IMR-90 (cell line): ENCODE data around the gene ZNF684. TPM values are rescaled to one million over a fixed set of nuclear protein-coding genes. Genes with fewer than 3 reads are reported as not detected.

Experiments used
- ATAC-seq: fragments of 200-7000 bp; cut with Tn5 transposase; 2 replicates; pipeline ENCODE4 v1.9.1; 2020; ENCODE audit warnings: low read depth, mild to moderate bottlenecking, moderate library complexity
- BruUV-seq: library from RNA; stranded (reverse); fragments of 400-500 nt; replicated peaks from 2 replicates; lab custom pipeline; 2021; lab: Mats Ljungman, UMichigan
- CTCF ChIA-PET: fragments of 300-600 bp; formaldehyde crosslinking; extraction: SDS; loops from one replicate; lab custom pipeline; 2021; ENCODE audit warnings: antibody characterized with exemption; lab: Yijun Ruan, JAX
- POLR2A ChIA-PET: fragments of 300-600 bp; sonication (Branson Sonifier 250); formaldehyde crosslinking; loops from one replicate; lab custom pipeline; 2022; ENCODE audit warnings: antibody characterized with exemption; ENCODE audit not compliant: unreplicated experiment; lab: Charles Lee
- DNase-seq: peaks from one replicate; pipeline ENCODE4 v3.0.0; 2013
- H2AFZ ChIP-seq: replicated peaks from 2 replicates; pipeline ENCODE3; 2013; ENCODE audit warnings: low read length, mild to moderate bottlenecking; ENCODE audit not compliant: poor library complexity
- H2AK5ac ChIP-seq: 2 replicates; pipeline ENCODE4 v1.6.1; 2013; ENCODE audit warnings: low read depth, low read length, inconsistent platforms
- H2AK9ac ChIP-seq: replicated peaks from 2 replicates; pipeline ENCODE3; 2013; ENCODE audit warnings: mild to moderate bottlenecking, low read depth, low read length, moderate library complexity; ENCODE audit not compliant: poor library complexity
- H2BK120ac ChIP-seq: 2 replicates; pipeline ENCODE4 v1.6.1; 2013; ENCODE audit warnings: low read depth, low read length, inconsistent platforms
- H2BK15ac ChIP-seq: 3 replicates; pipeline ENCODE4 v1.6.1; 2013; ENCODE audit warnings: low read depth, low read length, inconsistent platforms
- H2BK20ac ChIP-seq: 2 replicates; pipeline ENCODE4 v1.6.1; 2013; ENCODE audit warnings: low read depth, mild to moderate bottlenecking, inconsistent platforms, low read length, moderate library complexity
- H2BK5ac ChIP-seq: 2 replicates; pipeline ENCODE4 v1.6.1; 2013; ENCODE audit warnings: mild to moderate bottlenecking, low read depth, low read length, inconsistent platforms; ENCODE audit not compliant: poor library complexity, severe bottlenecking
- H3K14ac ChIP-seq: replicated peaks from 2 replicates; pipeline ENCODE4 v1.6.1; 2013; ENCODE audit warnings: low read depth, low read length, inconsistent platforms
- H3K18ac ChIP-seq: 2 replicates; pipeline ENCODE4 v1.6.1; 2013; ENCODE audit warnings: low read depth, low read length, control low read depth
- H3K23ac ChIP-seq: 2 replicates; pipeline ENCODE4 v1.6.1; 2013; ENCODE audit warnings: low read depth, low read length, inconsistent platforms
- H3K27ac ChIP-seq: 2 replicates; pipeline ENCODE4 v1.5.1; 2013; ENCODE audit warnings: mild to moderate bottlenecking, control low read depth, low read length; ENCODE audit not compliant: insufficient read depth
- H3K27me3 ChIP-seq: 2 replicates; pipeline ENCODE4 v1.6.1; 2013; ENCODE audit warnings: low read length; ENCODE audit not compliant: control insufficient read depth, insufficient read depth
- H3K36me3 ChIP-seq: 2 replicates; pipeline ENCODE4 v1.6.1; 2013; ENCODE audit warnings: low read length, mixed read lengths; ENCODE audit not compliant: control insufficient read depth, insufficient read depth
- H3K4ac ChIP-seq: 2 replicates; pipeline ENCODE4 v1.6.1; 2013; ENCODE audit warnings: low read depth, low read length, inconsistent platforms
- H3K4me1 ChIP-seq: 2 replicates; pipeline ENCODE4 v1.6.1; 2013; ENCODE audit warnings: low read length, mixed read lengths; ENCODE audit not compliant: control insufficient read depth, insufficient read depth
- H3K4me2 ChIP-seq: 2 replicates; pipeline ENCODE4 v1.6.1; 2013; ENCODE audit warnings: low read depth, mild to moderate bottlenecking, control low read depth, low read length, moderate library complexity
- H3K4me3 ChIP-seq: 2 replicates; pipeline ENCODE4 v1.5.1; 2013; ENCODE audit warnings: low read depth, mild to moderate bottlenecking, control low read depth, low read length, moderate library complexity; ENCODE audit not compliant: insufficient read depth
- H3K56ac ChIP-seq: 2 replicates; pipeline ENCODE4 v1.6.1; 2013; ENCODE audit warnings: low read length, inconsistent platforms; ENCODE audit not compliant: insufficient read depth; ENCODE audit errors: extremely low read depth
- H3K79me1 ChIP-seq, 2 experiments: 2 replicates each; pipeline ENCODE4 v1.6.1; 2013; ENCODE audit warnings: low read length in 2 of 2, inconsistent platforms in 1 of 2, low read depth in 1 of 2
- H3K9ac ChIP-seq: 2 replicates; pipeline ENCODE4 v1.6.1; 2013; ENCODE audit warnings: low read depth, low read length, control low read depth
- H3K9me1 ChIP-seq: 2 replicates; pipeline ENCODE4 v1.6.1; 2013; ENCODE audit warnings: low read length, inconsistent platforms; ENCODE audit not compliant: insufficient read depth
- H3K9me3 ChIP-seq: 2 replicates; pipeline ENCODE4 v1.6.1; 2013; ENCODE audit warnings: low read length; ENCODE audit not compliant: control insufficient read depth, insufficient read depth
- H4K20me1 ChIP-seq: 2 replicates; pipeline ENCODE4 v1.6.1; 2013; ENCODE audit warnings: low read length, inconsistent platforms; ENCODE audit not compliant: insufficient read depth
- H4K5ac ChIP-seq: 2 replicates; pipeline ENCODE4 v1.6.1; 2013; ENCODE audit warnings: mild to moderate bottlenecking, low read depth, low read length, control low read depth
- H4K8ac ChIP-seq, 2 experiments: 2 replicates each; pipeline ENCODE4 v1.6.1; 2013; ENCODE audit warnings: low read depth in 2 of 2, low read length in 2 of 2, control low read depth in 1 of 2, inconsistent platforms in 1 of 2
- H4K91ac ChIP-seq: 2 replicates; pipeline ENCODE4 v1.6.1; 2013; ENCODE audit warnings: low read depth, low read length, inconsistent platforms; ENCODE audit not compliant: insufficient read depth
- BHLHE40 ChIP-seq: fragments of 150-350 bp; IDR thresholded peaks from 2 replicates; pipeline ENCODE4 v1.6.1; 2016; ENCODE audit warnings: mild to moderate bottlenecking, low read depth, low read length
- CEBPB ChIP-seq: IDR thresholded peaks from 2 replicates; pipeline ENCODE4 v1.6.1; 2012; ENCODE audit warnings: low read depth, low read length, improper control_type of control experiment
- CHD1 ChIP-seq: IDR thresholded peaks from 2 replicates; pipeline ENCODE4 v1.6.1; 2012; ENCODE audit warnings: low read depth, low read length, improper control_type of control experiment
- FOS ChIP-seq: fragments of 150-350 bp; IDR thresholded peaks from 2 replicates; pipeline ENCODE4 v1.6.1; 2016; ENCODE audit warnings: low read depth, low read length
- MAFK ChIP-seq: IDR thresholded peaks from 2 replicates; pipeline ENCODE4 v1.6.1; 2012; ENCODE audit warnings: low read depth, low read length, improper control_type of control experiment
- MAZ ChIP-seq: IDR thresholded peaks from 2 replicates; pipeline ENCODE4 v1.6.1; 2012; ENCODE audit warnings: low read depth, mild to moderate bottlenecking, low read length, improper control_type of control experiment, moderate library complexity, borderline replicate concordance
- MXI1 ChIP-seq: IDR thresholded peaks from 2 replicates; pipeline ENCODE4 v1.6.1; 2012; ENCODE audit warnings: low read depth, mild to moderate bottlenecking, low read length, moderate library complexity, borderline replicate concordance
- NFE2L2 ChIP-seq: fragments of 150-350 bp; IDR thresholded peaks from 2 replicates; pipeline ENCODE4 v1.6.1; 2016; ENCODE audit warnings: low read depth, mild to moderate bottlenecking, low read length
- POLR2A ChIP-seq: IDR thresholded peaks from 2 replicates; pipeline ENCODE4 v1.6.1; 2012; ENCODE audit warnings: mild to moderate bottlenecking, low read depth, low read length
- RAD21 ChIP-seq: IDR thresholded peaks from 2 replicates; pipeline ENCODE4 v1.6.1; 2012; ENCODE audit warnings: low read length, improper control_type of control experiment
- RCOR1 ChIP-seq: IDR thresholded peaks from 2 replicates; pipeline ENCODE4 v1.6.1; 2012; ENCODE audit warnings: mild to moderate bottlenecking, low read length, improper control_type of control experiment; ENCODE audit not compliant: insufficient replicate concordance
- RFX5 ChIP-seq: IDR thresholded peaks from 2 replicates; pipeline ENCODE4 v1.8.0; 2012; ENCODE audit warnings: low read depth, mild to moderate bottlenecking, low read length, moderate library complexity
- SMC3 ChIP-seq: fragments of 150-350 bp; IDR thresholded peaks from 2 replicates; pipeline ENCODE4 v1.6.1; 2016; ENCODE audit warnings: low read depth, mild to moderate bottlenecking, antibody characterized with exemption, low read length, moderate library complexity
- WGBS, 2 experiments: methylation state at CpG; one replicate each; pipeline versions ENCODE4 v1.1.5 to v1.1.7; 2013; ENCODE audit warnings: missing lambda C conversion rate in 2 of 2; ENCODE audit not compliant: insufficient read length in 1 of 2; ENCODE audit errors: extremely low coverage in 2 of 2; 5-methylcytosine and 5-hydroxymethylcytosine counted together
- dilution Hi-C: fragments of 300-500 bp; cut with HindIII; formaldehyde crosslinking; loops from one replicate; pipeline ENCODE4 v1.14.3; 2018; ENCODE audit warnings: low sequenced_read_pairs; ENCODE audit not compliant: unreplicated experiment
- in situ Hi-C: fragments of 300-500 bp; cut with MboI; formaldehyde crosslinking; loops from 3 replicates; pipeline ENCODE4 v1.14.3; 2019; ENCODE audit warnings: low sequenced_read_pairs, inconsistent platforms, mixed read lengths
- intact Hi-C: fragments of 100-400 bp; cut with micrococcal nuclease; formaldehyde crosslinking; loops from 2 replicates; pipeline ENCODE4 v1.10.0; 2022
- polyA plus RNA-seq, 3 experiments: library from polyadenylated mRNA; depleted of rRNA; stranded (reverse); fragments of >200 nt; gene quantifications; 2 replicates each; pipeline ENCODE4 v1.2.3, GENCODE V29; 2012; ENCODE audit warnings: low replicate concordance in 1 of 3
- total RNA-seq: library from RNA; depleted of rRNA; stranded (reverse); fragments of >200 nt; gene quantifications from 2 replicates; pipeline ENCODE4 v1.2.3, GENCODE V29; 2012
- TF ChIP-seq, protein P1 (sequence below): fragments of 150-350 bp; IDR thresholded peaks from 2 replicates; pipeline ENCODE4 v1.6.1; 2017; ENCODE audit warnings: mild to moderate bottlenecking, antibody characterized with exemption, low read length, low read depth
- TF ChIP-seq, protein P2 (sequence below): conservative IDR thresholded peaks from 2 replicates; pipeline ENCODE4 v1.5.1; 2012; ENCODE audit warnings: mild to moderate bottlenecking, low read depth, low read length, improper control_type of control experiment
- TF ChIP-seq, protein P3 (sequence below): fragments of 150-350 bp; IDR thresholded peaks from 2 replicates; pipeline ENCODE4 v1.6.1; 2016; ENCODE audit warnings: low read depth, mild to moderate bottlenecking, low read length, moderate library complexity, borderline replicate concordance

The ZNF684 gene
- total and polyA plus RNA-seq, 2 of the 4 experiments (the other 2 are of a cell fraction): 1.4 to 4.1 TPM

DNA sequence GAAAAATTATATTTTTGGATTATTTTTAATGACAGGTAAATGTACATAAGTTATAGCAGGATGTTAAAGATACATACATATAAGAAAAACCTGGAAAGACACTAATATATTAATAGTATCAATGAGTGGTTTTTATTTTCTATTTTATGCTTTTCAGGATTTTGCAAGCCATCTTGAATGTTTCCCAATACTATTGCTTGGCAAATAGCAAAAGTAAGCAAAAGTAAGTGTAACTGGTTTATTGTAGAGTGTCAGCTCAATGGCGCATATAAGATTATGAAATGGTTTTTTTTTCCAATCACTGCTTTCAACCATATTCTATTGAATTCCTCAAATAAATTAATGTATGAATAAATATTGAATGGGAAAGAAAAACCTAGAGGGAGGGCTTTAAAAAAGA lies 36.4 kb downstream of the ZNF684 start:
- in situ Hi-C loops: no loop called here

More for the DNA sequence above, 36.4 kb downstream of the ZNF684 start:
- Histone ChIP-seq H3K36me3 (no peaks in the 10 kb centered on the region), H3K23ac (no peak overlapping the region), H3K27ac (no peak overlapping the region), H2BK5ac (no peak overlapping the region), H3K4me2 (no peak overlapping the region), H2AK9ac (no peak overlapping the region), H3K56ac (no peak overlapping the region), H3K79me1 (no peaks in the 10 kb centered on the region), H3K14ac (no peak overlapping the region), H3K18ac (no peak overlapping the region), H2AFZ (no peak overlapping the region), H4K20me1 (no peaks in the 10 kb centered on the region), H2AK5ac (no peak overlapping the region), H3K9ac (no peak overlapping the region), H2BK20ac (no peak overlapping the region), H2BK15ac (no peak overlapping the region), H3K9me3 (no peaks in the 10 kb centered on the region), H3K4me1 (no peaks in the 10 kb centered on the region), H3K9me1 (no peaks in the 10 kb centered on the region), H2BK120ac (no peak overlapping the region), H3K27me3 (no peaks in the 10 kb centered on the region), H3K4me3 (no peak overlapping the region), H3K4ac (no peak overlapping the region), H4K8ac (no peak overlapping the region), H4K5ac (no peak overlapping the region), H4K91ac (no peak overlapping the region)
- ChIA-PET CTCF (no interaction called here), POLR2A (interaction anchor here (0.6 kb wide), 1 partner anchor 307 kb away, joined by 3 read pairs; no protein-coding TSS in a partner anchor)
- WGBS, 2 experiments: no CpG with 5 or more reads among the region's 1 CpG
- no TSS peak for BruUV-seq
- ATAC-seq (no peak), DNase-seq (no peak)
- TF ChIP-seq SMC3 (no peak), MXI1 (no peak), RCOR1 (no peak), RAD21 (no peak), MAFK (no peak), MAZ (no peak), POLR2A (no peak), CEBPB (no peak), NFE2L2 (no peak), CHD1 (no peak), BHLHE40 (no peak), RFX5 (no peak), FOS (no peak)
- TF ChIP-seq, protein P1, sequence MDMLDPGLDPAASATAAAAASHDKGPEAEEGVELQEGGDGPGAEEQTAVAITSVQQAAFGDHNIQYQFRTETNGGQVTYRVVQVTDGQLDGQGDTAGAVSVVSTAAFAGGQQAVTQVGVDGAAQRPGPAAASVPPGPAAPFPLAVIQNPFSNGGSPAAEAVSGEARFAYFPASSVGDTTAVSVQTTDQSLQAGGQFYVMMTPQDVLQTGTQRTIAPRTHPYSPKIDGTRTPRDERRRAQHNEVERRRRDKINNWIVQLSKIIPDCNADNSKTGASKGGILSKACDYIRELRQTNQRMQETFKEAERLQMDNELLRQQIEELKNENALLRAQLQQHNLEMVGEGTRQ: no peak
- TF ChIP-seq, protein P2, sequence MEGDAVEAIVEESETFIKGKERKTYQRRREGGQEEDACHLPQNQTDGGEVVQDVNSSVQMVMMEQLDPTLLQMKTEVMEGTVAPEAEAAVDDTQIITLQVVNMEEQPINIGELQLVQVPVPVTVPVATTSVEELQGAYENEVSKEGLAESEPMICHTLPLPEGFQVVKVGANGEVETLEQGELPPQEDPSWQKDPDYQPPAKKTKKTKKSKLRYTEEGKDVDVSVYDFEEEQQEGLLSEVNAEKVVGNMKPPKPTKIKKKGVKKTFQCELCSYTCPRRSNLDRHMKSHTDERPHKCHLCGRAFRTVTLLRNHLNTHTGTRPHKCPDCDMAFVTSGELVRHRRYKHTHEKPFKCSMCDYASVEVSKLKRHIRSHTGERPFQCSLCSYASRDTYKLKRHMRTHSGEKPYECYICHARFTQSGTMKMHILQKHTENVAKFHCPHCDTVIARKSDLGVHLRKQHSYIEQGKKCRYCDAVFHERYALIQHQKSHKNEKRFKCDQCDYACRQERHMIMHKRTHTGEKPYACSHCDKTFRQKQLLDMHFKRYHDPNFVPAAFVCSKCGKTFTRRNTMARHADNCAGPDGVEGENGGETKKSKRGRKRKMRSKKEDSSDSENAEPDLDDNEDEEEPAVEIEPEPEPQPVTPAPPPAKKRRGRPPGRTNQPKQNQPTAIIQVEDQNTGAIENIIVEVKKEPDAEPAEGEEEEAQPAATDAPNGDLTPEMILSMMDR: no peak
- TF ChIP-seq, protein P3, sequence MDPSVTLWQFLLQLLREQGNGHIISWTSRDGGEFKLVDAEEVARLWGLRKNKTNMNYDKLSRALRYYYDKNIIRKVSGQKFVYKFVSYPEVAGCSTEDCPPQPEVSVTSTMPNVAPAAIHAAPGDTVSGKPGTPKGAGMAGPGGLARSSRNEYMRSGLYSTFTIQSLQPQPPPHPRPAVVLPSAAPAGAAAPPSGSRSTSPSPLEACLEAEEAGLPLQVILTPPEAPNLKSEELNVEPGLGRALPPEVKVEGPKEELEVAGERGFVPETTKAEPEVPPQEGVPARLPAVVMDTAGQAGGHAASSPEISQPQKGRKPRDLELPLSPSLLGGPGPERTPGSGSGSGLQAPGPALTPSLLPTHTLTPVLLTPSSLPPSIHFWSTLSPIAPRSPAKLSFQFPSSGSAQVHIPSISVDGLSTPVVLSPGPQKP: no peak
- intact Hi-C loops (no loop called here), dilution Hi-C loops (no loop called here)
